ENCODE results near the gene MDFIC2. TPM values are rescaled to one million over a fixed set of nuclear protein-coding genes. Genes with fewer than 3 reads are reported as not detected.
"Not testable (repeated sequence)": the region's sequence is repeated elsewhere in the genome, so short reads cannot be mapped to it uniquely, and the experiment has no call there.

Gene MDFIC2
- total RNA-seq (not detected), polyA plus RNA-seq (not detected)

DNA sequence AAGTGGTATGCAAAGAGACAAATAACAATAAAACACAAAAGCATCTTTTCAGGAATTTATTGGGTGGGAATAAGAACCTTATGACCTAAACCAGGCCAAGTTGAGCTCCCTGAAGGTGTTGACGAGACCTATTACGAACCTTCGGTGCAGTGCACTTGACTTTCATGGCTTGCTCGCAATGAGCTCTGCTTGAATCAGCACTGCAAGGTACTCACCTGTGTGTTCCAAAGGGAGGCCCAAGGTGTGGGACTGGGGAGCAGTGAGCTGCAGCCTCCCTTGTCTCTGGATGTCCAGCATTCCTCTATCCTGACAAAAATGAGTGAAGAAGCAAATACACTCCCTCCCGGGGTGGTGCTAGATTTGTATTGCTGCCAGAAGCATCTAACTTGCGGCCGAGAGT is at the start of gene MDFIC2:
TSS of gene MDFIC2 (minus strand) at position 303 of the 400 bp plus-strand sequence. CDS start 665 bp downstream, outside the sequence.
- no peak within 1 kb of the TSS for H3K27ac ChIP-seq (ENCODE audit: low read depth)
- no peaks in the 10 kb centered on the region for H3K4me1 ChIP-seq (ENCODE audit: insufficient read depth)
- H3K36me3 ChIP-seq (ENCODE audit: insufficient read depth) = no peaks in the 10 kb centered on the region
- WGBS = 62% methylated on average over 7 of the region's 7 CpGs
- no peak for DNase-seq (ENCODE audit: extremely low spot score)
- no peak within 1 kb of the TSS for H3K4me3 ChIP-seq (ENCODE audit: low read depth, low read length)

DNA sequence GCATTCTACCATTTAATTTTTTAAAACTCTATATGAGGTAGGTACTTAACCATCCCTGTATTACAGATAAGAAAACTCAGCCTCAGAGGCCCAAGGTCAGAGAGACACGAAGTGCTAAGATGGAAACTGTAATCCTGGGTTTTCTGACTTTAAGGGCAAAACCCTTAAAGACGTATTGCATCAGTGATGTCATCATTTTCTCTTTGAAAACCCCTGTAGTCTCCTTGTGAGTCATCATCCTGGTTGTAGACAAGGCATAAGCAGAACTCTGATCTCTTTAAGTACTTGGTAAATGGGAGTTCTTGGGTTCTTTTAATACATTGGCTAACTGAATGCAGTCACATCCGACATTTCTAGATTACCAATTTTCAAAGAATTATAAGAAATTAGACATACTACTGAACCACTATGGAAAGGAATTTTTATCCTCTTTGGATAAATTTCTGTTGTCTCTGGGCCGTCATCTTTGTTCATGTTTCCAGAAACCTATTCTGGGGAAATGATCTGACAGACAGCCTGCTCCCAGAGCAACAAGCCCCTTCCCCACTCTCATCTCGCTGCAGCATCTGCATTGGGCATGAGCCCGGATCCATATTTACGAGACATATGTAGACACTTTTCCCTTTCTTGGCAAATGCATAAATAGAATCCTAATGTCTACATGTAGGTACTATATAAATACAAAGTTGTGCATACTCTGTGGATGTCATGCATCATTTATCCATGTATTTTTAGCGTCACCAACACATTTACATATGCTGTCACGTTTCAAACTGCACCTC is 48.7 kb upstream of the MDFIC2 start:
- no peaks in the 10 kb centered on the region for H3K4me1 ChIP-seq (ENCODE audit: insufficient read depth)
- no peak overlapping the region for H3K4me3 ChIP-seq (ENCODE audit: low read depth, low read length)
- no peak overlapping the region for H3K27ac ChIP-seq (ENCODE audit: low read depth)
- 75% methylated on average over 9 of the region's 9 CpGs for WGBS
- no peaks in the 10 kb centered on the region for H3K36me3 ChIP-seq (ENCODE audit: insufficient read depth)
- no peak for DNase-seq (ENCODE audit: extremely low spot score)

DNA sequence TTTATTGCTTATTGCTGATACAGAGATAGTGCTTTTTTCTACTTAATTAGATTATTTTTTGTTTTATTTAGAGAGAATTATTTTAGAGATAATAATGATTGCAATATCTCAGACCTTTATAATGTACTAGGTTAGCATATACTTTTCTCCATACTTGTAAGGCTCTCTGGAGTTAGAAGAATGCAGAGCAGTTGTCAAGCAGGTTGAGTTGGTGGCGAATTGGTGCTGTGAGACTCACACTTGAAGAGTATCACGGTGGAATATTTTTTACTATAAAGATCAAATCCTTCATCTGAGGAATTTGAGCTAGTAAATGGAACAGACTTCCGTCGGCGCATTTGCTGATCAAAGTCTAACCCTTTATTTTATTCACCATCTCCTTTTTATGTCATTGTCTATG is 47.3 kb upstream of the MDFIC2 start:
- Histone ChIP-seq H3K27ac (ENCODE audit: low read depth) (no peak overlapping the region), H3K4me3 (ENCODE audit: low read depth, low read length) (no peak overlapping the region), H3K36me3 (ENCODE audit: insufficient read depth) (no peaks in the 10 kb centered on the region), H3K4me1 (ENCODE audit: insufficient read depth) (no peaks in the 10 kb centered on the region)
- DNase-seq (ENCODE audit: extremely low spot score) = no peak
- WGBS = 81% methylated on average over 5 of the region's 5 CpGs

DNA sequence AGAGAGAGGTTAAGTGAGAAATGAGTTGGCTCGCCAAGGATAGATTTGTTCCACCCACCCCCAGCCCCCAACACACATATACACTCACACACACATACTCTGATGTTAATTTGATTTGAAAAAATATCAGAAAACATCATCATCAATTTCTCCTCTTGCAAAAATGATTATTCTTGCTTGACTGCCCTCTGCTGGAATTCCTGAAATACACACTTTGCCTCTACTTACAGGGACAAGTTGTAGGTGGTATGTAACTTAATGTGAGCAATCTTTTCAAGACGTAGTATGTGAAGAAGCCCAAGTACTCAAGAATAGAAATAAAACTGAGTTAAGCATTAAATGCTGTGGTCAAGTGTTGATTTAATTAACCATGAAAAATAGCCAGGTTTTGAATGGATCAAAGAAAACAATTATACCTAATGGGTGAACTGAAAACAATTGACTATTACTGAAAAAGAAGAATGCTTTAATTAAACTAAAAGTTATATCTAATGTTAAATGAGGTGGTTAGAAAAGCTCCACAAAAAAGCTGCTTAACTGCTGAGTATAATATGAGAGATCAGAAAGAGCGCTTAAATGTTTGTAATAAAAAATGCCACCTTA is 46.6 kb upstream of the MDFIC2 start:
- no peak overlapping the region for H3K27ac ChIP-seq (ENCODE audit: low read depth)
- no peaks in the 10 kb centered on the region for H3K36me3 ChIP-seq (ENCODE audit: insufficient read depth)
- H3K4me1 ChIP-seq (ENCODE audit: insufficient read depth) = no peaks in the 10 kb centered on the region
- no peak overlapping the region for H3K4me3 ChIP-seq (ENCODE audit: low read depth, low read length)
- DNase-seq (ENCODE audit: extremely low spot score) = no peak
- 46% methylated on average over 3 of the region's 3 CpGs for WGBS

DNA sequence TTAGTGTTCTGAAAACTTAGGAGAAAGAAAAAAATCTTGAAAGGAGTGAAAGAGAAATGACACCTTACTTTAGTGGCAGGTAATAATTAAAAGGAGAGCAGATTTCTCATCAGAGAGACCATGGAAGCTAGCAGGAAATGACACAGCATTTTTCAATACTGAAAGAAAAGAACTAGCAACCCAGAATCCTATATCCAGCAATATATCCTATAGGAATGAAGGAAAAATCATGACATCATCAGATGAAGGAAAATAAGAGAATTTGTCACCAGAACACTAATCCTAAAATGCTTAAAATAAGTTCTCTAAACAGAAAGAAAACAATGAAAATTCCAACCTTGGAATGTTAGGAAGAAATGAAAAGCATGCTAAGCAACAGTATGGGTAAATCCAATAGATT is 39.8 kb upstream of the MDFIC2 start:
- H3K4me3 ChIP-seq (ENCODE audit: low read depth, low read length) = no peak overlapping the region
- no peaks in the 10 kb centered on the region for H3K36me3 ChIP-seq (ENCODE audit: insufficient read depth)
- DNase-seq (ENCODE audit: extremely low spot score) = no peak
- no peaks in the 10 kb centered on the region for H3K4me1 ChIP-seq (ENCODE audit: insufficient read depth)
- no peak overlapping the region for H3K27ac ChIP-seq (ENCODE audit: low read depth)

DNA sequence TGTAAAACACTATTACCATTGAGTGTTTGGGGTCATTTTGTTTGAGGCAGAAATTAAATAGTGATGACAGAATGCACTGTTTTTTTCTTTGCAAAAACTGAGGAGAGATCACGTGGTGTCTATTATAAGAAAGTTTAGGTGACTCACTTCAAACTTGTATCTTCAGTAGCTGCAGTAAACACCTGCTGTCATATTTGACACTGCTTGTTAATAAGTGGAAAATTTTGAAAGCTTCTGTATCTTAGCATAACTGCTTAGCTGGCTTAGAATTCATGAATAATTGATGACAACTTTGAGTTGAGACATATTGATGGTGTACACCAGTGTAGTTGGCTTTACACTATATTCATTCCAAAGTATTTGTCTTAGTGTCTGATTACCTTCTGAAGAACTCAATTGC is 29.7 kb upstream of the MDFIC2 start:
- DNase-seq (ENCODE audit: extremely low spot score) = no peak
- Histone ChIP-seq H3K4me1 (ENCODE audit: insufficient read depth) (no peaks in the 10 kb centered on the region), H3K36me3 (ENCODE audit: insufficient read depth) (no peaks in the 10 kb centered on the region), H3K4me3 (ENCODE audit: low read depth, low read length) (no peak overlapping the region), H3K27ac (ENCODE audit: low read depth) (no peak overlapping the region)
- WGBS = 39% methylated on average over 1 of the region's 1 CpG

DNA sequence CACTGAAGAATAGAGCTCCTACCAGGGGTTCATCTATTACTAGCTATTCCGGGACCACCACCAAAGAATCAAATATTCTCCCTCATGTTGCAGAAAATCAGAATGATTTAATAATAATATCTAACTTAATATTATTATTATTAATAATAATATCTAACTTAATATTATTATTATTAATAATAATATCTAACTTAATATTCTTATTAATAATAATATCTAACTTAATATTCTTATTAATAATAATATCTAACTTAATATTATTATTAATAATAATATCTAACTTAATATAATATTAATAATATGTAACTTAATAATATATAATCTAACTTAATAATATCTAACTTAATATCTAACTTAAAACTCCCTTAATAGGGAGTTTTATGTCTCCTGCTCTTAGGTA is 24.4 kb upstream of the MDFIC2 start:
- not testable (repeated sequence) for H3K36me3 ChIP-seq (ENCODE audit: insufficient read depth); H3K4me1 ChIP-seq (ENCODE audit: insufficient read depth); H3K27ac ChIP-seq (ENCODE audit: low read depth); DNase-seq (ENCODE audit: extremely low spot score); H3K4me3 ChIP-seq (ENCODE audit: low read depth, low read length)
- 99% methylated on average over 1 of the region's 1 CpG for WGBS

DNA sequence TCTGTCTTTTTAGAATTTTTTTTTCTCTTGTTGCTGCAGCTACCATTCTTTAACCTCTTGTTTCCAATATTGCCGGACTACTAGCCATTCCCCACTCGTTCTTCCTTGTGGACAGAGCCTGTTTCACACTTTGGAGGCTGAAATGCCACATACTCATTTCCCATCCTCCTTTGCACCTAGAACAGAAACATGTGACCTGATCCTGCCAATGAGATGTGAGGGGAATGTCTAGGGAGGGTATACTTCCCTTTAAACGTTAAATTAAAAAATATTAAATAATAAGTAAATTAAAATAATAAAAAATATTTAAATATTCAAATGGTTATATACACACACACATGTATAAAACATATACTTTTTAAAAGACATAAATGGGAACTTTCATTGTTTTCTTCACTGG is 20.6 kb upstream of the MDFIC2 start:
- Histone ChIP-seq H3K27ac (ENCODE audit: low read depth) (no peak overlapping the region), H3K4me3 (ENCODE audit: low read depth, low read length) (no peak overlapping the region), H3K36me3 (ENCODE audit: insufficient read depth) (no peaks in the 10 kb centered on the region), H3K4me1 (ENCODE audit: insufficient read depth) (no peaks in the 10 kb centered on the region)
- WGBS = 90% methylated on average over 3 of the region's 3 CpGs
- no peak for DNase-seq (ENCODE audit: extremely low spot score)

DNA sequence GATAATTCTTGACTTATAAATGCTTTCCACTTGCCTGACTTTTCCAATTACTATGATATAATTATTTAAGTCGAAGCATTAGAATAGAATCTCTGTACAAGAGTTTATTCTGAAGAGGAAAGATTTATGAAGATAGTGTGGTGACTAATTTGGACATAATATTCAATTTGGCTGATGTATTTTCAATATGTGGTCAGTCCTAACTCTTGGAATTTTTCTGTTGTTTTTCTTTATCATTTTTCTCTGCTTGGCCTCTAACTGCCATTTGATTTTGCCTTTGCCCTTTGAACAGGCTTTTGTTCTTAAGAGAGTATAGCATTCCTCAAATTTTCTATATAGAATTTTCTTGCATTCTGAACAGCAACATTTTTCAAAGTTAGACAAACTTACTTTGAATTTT is 2.6 kb upstream of the MDFIC2 start:
- H3K36me3 ChIP-seq (ENCODE audit: insufficient read depth) = no peaks in the 10 kb centered on the region
- DNase-seq (ENCODE audit: extremely low spot score) = no peak
- 86% methylated on average over 1 of the region's 1 CpG for WGBS
- no peaks in the 10 kb centered on the region for H3K4me1 ChIP-seq (ENCODE audit: insufficient read depth)
- no peak overlapping the region for H3K27ac ChIP-seq (ENCODE audit: low read depth)
- H3K4me3 ChIP-seq (ENCODE audit: low read depth, low read length) = no peak overlapping the region

DNA sequence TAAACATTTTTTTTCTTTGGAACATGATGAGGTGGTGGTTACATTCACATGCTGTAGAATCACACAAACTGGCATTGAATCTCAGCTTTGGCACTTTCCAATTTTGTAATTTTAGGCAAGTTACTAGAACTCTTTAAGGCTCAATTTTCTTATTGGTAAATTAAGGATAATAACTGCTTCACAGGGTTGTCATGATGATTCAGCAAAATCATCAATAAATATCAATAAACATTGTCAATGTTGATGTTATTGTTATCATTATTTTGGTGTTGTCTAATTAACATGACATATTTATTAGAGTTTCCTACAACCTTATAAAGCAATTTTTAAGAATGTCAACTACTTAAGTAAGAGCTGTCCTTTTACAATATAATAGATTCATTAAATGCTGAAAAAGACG is 1.6 kb downstream of the MDFIC2 start:
- Histone ChIP-seq H3K27ac (ENCODE audit: low read depth) (no peak overlapping the region), H3K4me3 (ENCODE audit: low read depth, low read length) (no peak overlapping the region), H3K36me3 (ENCODE audit: insufficient read depth) (no peaks in the 10 kb centered on the region), H3K4me1 (ENCODE audit: insufficient read depth) (no peaks in the 10 kb centered on the region)
- 98% methylated on average over 1 of the region's 1 CpG for WGBS
- DNase-seq (ENCODE audit: extremely low spot score) = no peak

DNA sequence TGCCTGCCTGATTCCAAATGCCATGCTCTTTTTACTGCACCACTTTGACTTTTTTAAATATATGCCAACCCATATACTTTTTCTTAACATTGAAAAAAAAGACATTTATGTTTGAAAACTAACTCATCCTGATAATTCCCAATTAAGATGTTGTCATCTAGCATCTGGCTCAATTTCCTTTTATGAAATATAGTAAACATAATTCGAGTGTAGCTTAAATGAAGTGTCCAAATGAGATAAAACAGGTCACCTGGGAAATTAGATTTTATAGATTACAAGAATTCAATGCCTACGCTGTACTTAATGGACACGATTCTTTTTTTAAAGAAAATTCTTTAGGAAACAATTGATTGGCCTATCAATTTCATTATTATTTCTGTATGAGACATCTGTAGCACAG is 2.8 kb downstream of the MDFIC2 start:
- WGBS = 65% methylated on average over 3 of the region's 3 CpGs
- no peaks in the 10 kb centered on the region for H3K36me3 ChIP-seq (ENCODE audit: insufficient read depth)
- H3K4me3 ChIP-seq (ENCODE audit: low read depth, low read length) = no peak overlapping the region

DNA sequence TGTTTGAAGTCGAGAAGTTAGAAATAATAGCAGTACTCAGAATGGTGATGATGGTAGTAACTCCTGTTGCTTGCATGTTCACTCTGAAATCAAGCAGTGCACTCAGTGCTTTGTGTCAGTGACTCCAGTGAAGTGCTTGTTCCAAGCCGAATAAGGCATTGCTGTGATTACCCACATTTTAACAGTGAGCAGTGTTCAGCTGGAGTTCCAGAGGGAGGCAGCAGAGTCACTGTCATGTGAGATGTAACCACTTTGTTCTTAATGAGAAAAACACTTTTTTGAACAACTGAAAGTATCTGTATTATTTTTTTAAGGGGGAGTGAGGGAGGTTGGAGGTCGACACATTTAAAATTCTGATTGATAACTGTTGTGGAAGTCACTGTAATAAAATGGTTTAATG is 3.7 kb downstream of the MDFIC2 start:
- Histone ChIP-seq H3K4me1 (ENCODE audit: insufficient read depth) (no peaks in the 10 kb centered on the region), H3K4me3 (ENCODE audit: low read depth, low read length) (no peak overlapping the region), H3K36me3 (ENCODE audit: insufficient read depth) (no peaks in the 10 kb centered on the region), H3K27ac (ENCODE audit: low read depth) (no peak overlapping the region)
- no peak for DNase-seq (ENCODE audit: extremely low spot score)
- WGBS = 58% methylated on average over 3 of the region's 3 CpGs

More for the DNA sequence above, 2.8 kb downstream of the MDFIC2 start:
- Histone ChIP-seq H3K27ac (ENCODE audit: low read depth) (no peak overlapping the region), H3K4me1 (ENCODE audit: insufficient read depth) (no peaks in the 10 kb centered on the region)
- no peak for DNase-seq (ENCODE audit: extremely low spot score)

DNA sequence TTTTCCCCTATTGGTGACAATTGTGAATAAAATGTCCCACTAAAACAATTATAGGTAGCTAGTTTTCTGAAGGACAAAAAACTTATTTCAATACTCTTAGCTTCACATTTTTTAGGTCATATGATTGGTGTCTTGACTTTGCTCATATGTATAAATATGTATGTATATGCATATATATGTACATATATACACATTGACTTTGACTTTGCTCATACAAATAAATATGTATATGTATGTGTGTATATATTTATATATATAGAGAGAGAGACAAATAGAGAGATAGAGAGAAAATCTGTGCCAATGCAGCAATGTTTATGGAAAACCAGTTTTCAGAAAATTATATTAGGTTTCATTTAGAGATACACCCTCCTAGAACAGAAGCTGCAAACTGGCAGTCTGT is 5.7 kb downstream of the MDFIC2 start:
- H3K27ac ChIP-seq (ENCODE audit: low read depth) = no peak overlapping the region
- H3K4me3 ChIP-seq (ENCODE audit: low read depth, low read length) = no peak overlapping the region
- no peaks in the 10 kb centered on the region for H3K36me3 ChIP-seq (ENCODE audit: insufficient read depth)
- no peak for DNase-seq (ENCODE audit: extremely low spot score)
- H3K4me1 ChIP-seq (ENCODE audit: insufficient read depth) = no peaks in the 10 kb centered on the region

DNA sequence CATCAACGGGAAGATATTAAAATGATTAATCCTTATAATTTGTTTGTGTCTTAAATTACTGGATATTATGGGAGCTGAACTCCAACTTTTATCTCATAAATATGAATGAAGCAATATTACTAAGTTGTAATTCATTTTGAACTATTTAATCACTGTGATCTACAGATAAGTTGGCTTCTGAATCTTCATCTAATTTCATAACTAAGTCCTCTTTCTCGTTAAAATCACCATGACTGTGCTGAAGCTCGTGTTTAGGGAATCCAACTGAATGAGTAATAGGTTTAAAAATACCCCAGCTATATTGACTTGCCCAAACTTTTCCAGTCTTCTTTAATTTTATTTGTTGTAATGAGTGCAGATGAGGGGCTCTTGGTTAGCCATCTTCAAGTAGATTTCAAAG is 14.1 kb downstream of the MDFIC2 start:
- Histone ChIP-seq H3K4me1 (ENCODE audit: insufficient read depth) (no peaks in the 10 kb centered on the region), H3K27ac (ENCODE audit: low read depth) (no peak overlapping the region), H3K36me3 (ENCODE audit: insufficient read depth) (no peaks in the 10 kb centered on the region), H3K4me3 (ENCODE audit: low read depth, low read length) (no peak overlapping the region)
- DNase-seq (ENCODE audit: extremely low spot score) = no peak
- 32% methylated on average over 3 of the region's 3 CpGs for WGBS
